ENCODE measurements around the gene PITPNC1. TPM values are rescaled to one million over a fixed set of nuclear protein-coding genes. Genes with fewer than 3 reads are reported as not detected.
"Not testable (repeated sequence)": the region's sequence is repeated elsewhere in the genome, so short reads cannot be mapped to it uniquely, and the experiment has no call there.

PITPNC1 gene
- total RNA-seq, 2 donors from 2014 or later, result 22.3 to 24.3 TPM

GRCh38 chr17:67420994-67421393, 43.9 kb downstream of the PITPNC1 start:
- intact Hi-C loops (cut with DNase I), result no loop called here
- DNase-seq (ENCODE audit: low spot score), result no peak

- intact Hi-C loops (cut with DNase I), result no loop called here
- DNase-seq (ENCODE audit: low spot score), result no peak
These were observed 44.8 kb downstream of the PITPNC1 start for GRCh38 chr17:67421869-67422273.

- DNase-seq (ENCODE audit: low spot score); intact Hi-C loops (cut with DNase I): not testable (repeated sequence)
These were observed 45.2 kb downstream of the PITPNC1 start for GRCh38 chr17:67422296-67422695.

- intact Hi-C loops (cut with DNase I), result no loop called here
- no peak for DNase-seq (ENCODE audit: low spot score)
These were observed 45.8 kb downstream of the PITPNC1 start for GRCh38 chr17:67422897-67423296.

GRCh38 chr17:67425571-67426160, 48.6 kb downstream of the PITPNC1 start:
- intact Hi-C loops (cut with DNase I), result no loop called here
- no peak for DNase-seq (ENCODE audit: low spot score)

GRCh38 chr17:67427424-67427823, 50.3 kb downstream of the PITPNC1 start:
- intact Hi-C loops (cut with DNase I), result no loop called here
- DNase-seq (ENCODE audit: low spot score), result no peak

- intact Hi-C loops (cut with DNase I), result loop anchor here in 1 of 2 donors (1.0 kb wide), 1 partner anchor 28 kb away; no protein-coding TSS in a partner anchor
These were observed 53.4 kb downstream of the PITPNC1 start for GRCh38 chr17:67430515-67430914.

GRCh38 chr17:67431249-67432015, 54.4 kb downstream of the PITPNC1 start:
- intact Hi-C loops (cut with DNase I), result no loop called here
- no peak for DNase-seq (ENCODE audit: low spot score)

More at GRCh38 chr17:67430515-67430914, 53.4 kb downstream of the PITPNC1 start:
- DNase-seq (ENCODE audit: low spot score), result not testable (repeated sequence)

GRCh38 chr17:67433248-67433924, 56.3 kb downstream of the PITPNC1 start:
- DNase-seq (ENCODE audit: low spot score), result no peak

GRCh38 chr17:67434061-67434525, 57.0 kb downstream of the PITPNC1 start:
- no peak for DNase-seq (ENCODE audit: low spot score)
- intact Hi-C loops (cut with DNase I), result no loop called here

More at GRCh38 chr17:67433248-67433924, 56.3 kb downstream of the PITPNC1 start:
- intact Hi-C loops (cut with DNase I), result no loop called here

- intact Hi-C loops (cut with DNase I), result loop anchor here in 1 of 2 donors (1.0 kb wide), 1 partner anchor 22 kb away; no protein-coding TSS in a partner anchor
- no peak for DNase-seq (ENCODE audit: low spot score)
These were observed 58.0 kb downstream of the PITPNC1 start for GRCh38 chr17:67435122-67435521.

GRCh38 chr17:67435786-67436185, 58.7 kb downstream of the PITPNC1 start:
- intact Hi-C loops (cut with DNase I), result loop anchor here in 1 of 2 donors (1.0 kb wide), 1 partner anchor 22 kb away; no protein-coding TSS in a partner anchor
- no peak for DNase-seq (ENCODE audit: low spot score)

- no peak for DNase-seq (ENCODE audit: low spot score)
- intact Hi-C loops (cut with DNase I), result no loop called here
These were observed 59.2 kb downstream of the PITPNC1 start for GRCh38 chr17:67436233-67436632.

GRCh38 chr17:67438667-67439066, 61.6 kb downstream of the PITPNC1 start:
- no peak for DNase-seq (ENCODE audit: low spot score)
- intact Hi-C loops (cut with DNase I), result no loop called here

- no peak for DNase-seq (ENCODE audit: low spot score)
- intact Hi-C loops (cut with DNase I), result no loop called here
These were observed 62.2 kb downstream of the PITPNC1 start for GRCh38 chr17:67439269-67439668.

- intact Hi-C loops (cut with DNase I), result no loop called here
These were observed 63.4 kb downstream of the PITPNC1 start for GRCh38 chr17:67440277-67441051.

GRCh38 chr17:67441052-67441895, 64.2 kb downstream of the PITPNC1 start:
- no peak for DNase-seq (ENCODE audit: low spot score)
- intact Hi-C loops (cut with DNase I), result no loop called here

More at GRCh38 chr17:67440277-67441051, 63.4 kb downstream of the PITPNC1 start:
- DNase-seq (ENCODE audit: low spot score), result no peak

GRCh38 chr17:67441896-67442219, 64.8 kb downstream of the PITPNC1 start:
- DNase-seq (ENCODE audit: low spot score), result no peak
- intact Hi-C loops (cut with DNase I), result no loop called here

Data from posterior vena cava (tissue), 2 donors.